Endothelial cell of umbilical vein (primary cell): ENCODE results near the gene LPP. TPM values are rescaled to one million over a fixed set of nuclear protein-coding genes. Genes with fewer than 3 reads are reported as not detected.

Source experiments
- BruUV-seq: library from RNA; stranded (reverse); fragments of 400-500 nt; replicated peaks from 2 replicates; lab custom pipeline; 2021; lab: Mats Ljungman, UMichigan
- CTCF ChIA-PET: fragments of 300-600, 350-600 bp; sonication (Branson Sonifier 250); formaldehyde crosslinking; loops from one replicate; lab custom pipeline; 2021; ENCODE audit warnings: antibody characterized with exemption, inconsistent platforms; lab: Charles Lee
- POLR2A ChIA-PET: fragments of 300-600, 350-600 bp; sonication (Branson Sonifier 250); formaldehyde crosslinking; loops from one replicate; lab custom pipeline; 2021; ENCODE audit warnings: antibody characterized with exemption, inconsistent platforms; lab: Charles Lee
- DNase-seq: peaks from one replicate; pipeline ENCODE4 v3.0.0-alpha.2; 2011; ENCODE audit warnings: low read depth, low spot score
- FAIRE-seq: peaks from 2 replicates; lab custom pipeline; 2011; peaks lifted over from hg19 to GRCh38; lab: Jason Lieb, UNC
- H2AFZ ChIP-seq: 2 replicates; pipeline ENCODE4 v1.6.0; 2012; ENCODE audit warnings: low read depth, low read length, control low read depth, inconsistent platforms
- H3K27ac ChIP-seq: 2 replicates; pipeline ENCODE4 v1.5.1; 2011; ENCODE audit warnings: low read depth, mild to moderate bottlenecking, control low read depth, low read length, moderate library complexity; ENCODE audit not compliant: insufficient read depth
- H3K27me3 ChIP-seq, 2 experiments: 2 replicates each; pipeline versions ENCODE4 v1.6.0 to v1.6.1; 2011; ENCODE audit warnings: low read length in 2 of 2, mixed read lengths in 1 of 2; ENCODE audit not compliant: control insufficient read depth in 2 of 2, insufficient read depth in 2 of 2
- H3K36me3 ChIP-seq, 2 experiments: 2 replicates in 1 of 2; 3 replicates in 1 of 2; pipeline ENCODE4 v1.5.1; 2011; ENCODE audit warnings: low read length in 2 of 2, mild to moderate bottlenecking in 1 of 2, moderate library complexity in 1 of 2; ENCODE audit not compliant: control insufficient read depth in 2 of 2, insufficient read depth in 2 of 2; ENCODE audit errors: extremely low read depth in 1 of 2
- H3K4me1 ChIP-seq: 3 replicates; pipeline ENCODE4 v1.5.1; 2011; ENCODE audit warnings: mild to moderate bottlenecking, low read length; ENCODE audit not compliant: control insufficient read depth, insufficient read depth; ENCODE audit errors: extremely low read depth
- H3K4me2 ChIP-seq: 2 replicates; pipeline ENCODE4 v1.6.1; 2011; ENCODE audit warnings: low read length, control low read depth, mixed read lengths; ENCODE audit not compliant: insufficient read depth
- H3K4me3 ChIP-seq, 3 experiments: fragments of 200-600 bp in 1 of 3; sonication (generic), shearing (Covaris generic) in 1 of 3; replicated peaks in 1 of 3; 2 replicates each; pipeline ENCODE4 v1.5.1; 2011 to 2016; ENCODE audit warnings: control low read depth in 3 of 3, low read length in 3 of 3, mild to moderate bottlenecking in 2 of 3, inconsistent platforms in 1 of 3, low read depth in 1 of 3, moderate library complexity in 1 of 3; ENCODE audit not compliant: insufficient read depth in 1 of 3
- H3K79me2 ChIP-seq: 2 replicates; pipeline ENCODE4 v1.6.0; 2012; ENCODE audit warnings: low read length, inconsistent platforms; ENCODE audit not compliant: control insufficient read depth, insufficient read depth
- H3K9ac ChIP-seq: replicated peaks from 2 replicates; pipeline ENCODE3; 2011; ENCODE audit warnings: low read length, control low read depth; ENCODE audit not compliant: insufficient read depth; ENCODE audit errors: extremely low read depth
- H3K9me1 ChIP-seq: replicated peaks from 3 replicates; pipeline ENCODE4 v1.6.0; 2011; ENCODE audit warnings: mild to moderate bottlenecking, low read length; ENCODE audit not compliant: control insufficient read depth, insufficient read depth; ENCODE audit errors: extremely low read depth
- H3K9me3 ChIP-seq: replicated peaks from 2 replicates; pipeline ENCODE4 v1.5.1; 2012; ENCODE audit warnings: low read length, inconsistent platforms; ENCODE audit not compliant: control insufficient read depth, insufficient read depth
- H4K20me1 ChIP-seq: replicated peaks from 2 replicates; pipeline ENCODE3; 2011; ENCODE audit warnings: mild to moderate bottlenecking, low read length; ENCODE audit not compliant: control insufficient read depth, insufficient read depth; ENCODE audit errors: extremely low read depth
- CTCF ChIP-seq, 2 donors: IDR thresholded peaks; 1 replicate in 1 of 2; 2 replicates in 1 of 2; pipeline ENCODE4 v1.5.1; 2011; ENCODE audit warnings: low read length in 2 of 2, mild to moderate bottlenecking in 2 of 2, moderate library complexity in 2 of 2, control low read depth in 1 of 2, inconsistent platforms in 1 of 2, low read depth in 1 of 2; ENCODE audit not compliant: insufficient read depth in 1 of 2; ENCODE audit errors: extremely low read depth in 1 of 2
- EZH2 ChIP-seq: IDR thresholded peaks from 2 replicates; pipeline ENCODE4 v1.6.1; 2012; ENCODE audit warnings: borderline replicate concordance, low read depth, mild to moderate bottlenecking, moderate library complexity, low read length, inconsistent platforms; ENCODE audit not compliant: severe bottlenecking
- FOS ChIP-seq: IDR thresholded peaks from 2 replicates; pipeline ENCODE4 v1.6.1; 2011; ENCODE audit warnings: mild to moderate bottlenecking, low read length, moderate library complexity, borderline replicate concordance; ENCODE audit not compliant: insufficient read depth
- GATA2 ChIP-seq: IDR thresholded peaks from 2 replicates; pipeline ENCODE4 v1.7.0; 2011; ENCODE audit warnings: low read depth, mild to moderate bottlenecking, moderate library complexity, mixed read lengths, low read length; ENCODE audit not compliant: insufficient read length, insufficient read depth
- JUN ChIP-seq: IDR thresholded peaks from 2 replicates; pipeline ENCODE4 v1.6.1; 2011; ENCODE audit warnings: borderline replicate concordance, low read depth; ENCODE audit not compliant: insufficient read length, insufficient read depth
- MAX ChIP-seq: IDR thresholded peaks from 2 replicates; pipeline ENCODE4 v1.6.1; 2011; ENCODE audit not compliant: insufficient read depth, insufficient read length
- MYC ChIP-seq: IDR thresholded peaks from one replicate; pipeline ENCODE4 v1.6.1; 2011; ENCODE audit warnings: mild to moderate bottlenecking, low read depth, low read length
- POLR2A ChIP-seq: IDR thresholded peaks from 2 replicates; pipeline ENCODE4 v1.6.1; 2012; ENCODE audit warnings: low read depth, mild to moderate bottlenecking, control low read depth, low read length
- POLR2AphosphoS5 ChIP-seq: IDR thresholded peaks from 2 replicates; pipeline ENCODE4 v1.6.1; 2012; ENCODE audit warnings: low read depth, mild to moderate bottlenecking, control low read depth, low read length, moderate library complexity; ENCODE audit not compliant: insufficient read depth
- dilution Hi-C: fragments of 300-500 bp; cut with MboI; formaldehyde crosslinking; loops from one replicate; pipeline ENCODE4 v1.15.0; 2019; ENCODE audit warnings: low sequenced_read_pairs; ENCODE audit not compliant: extremely low pct_ligation_motif_present
- intact Hi-C: fragments of 100-400 bp; cut with micrococcal nuclease; formaldehyde crosslinking; loops from one replicate; pipeline ENCODE4 v1.10.0; 2022
- polyA plus RNA-seq, 4 experiments: library from polyadenylated mRNA; depleted of rRNA in 3 of 4; stranded (reverse) in 3 of 4; unstranded in 1 of 4; fragments of >200 nt; gene quantifications; 2 replicates each; pipeline versions ENCODE4 v1.2.1 to v1.2.3, GENCODE V29; 2011 to 2012; ENCODE audit warnings: missing spikeins in 1 of 4
- total RNA-seq: library from RNA; stranded (reverse); gene quantifications from 2 replicates; pipeline ENCODE4 v1.2.3, GENCODE V29; 2021

LPP gene
- total and polyA plus RNA-seq, 2 donors (not counting 3 experiments of a cell fraction or from before 2014, with no cell fraction given), result 16.9 to 153 TPM

- FAIRE-seq (no peak), DNase-seq (no peak)
- Histone ChIP-seq H3K9ac (no peak overlapping the region), H3K79me2 (peaks cover under 1% of the 10 kb centered on the region), H3K9me3 (no peaks in the 10 kb centered on the region), H3K36me3 (no peaks in the 10 kb centered on the region), H4K20me1 (no peaks in the 10 kb centered on the region), H3K4me3 (no peak overlapping the region), H3K9me1 (peaks cover 6% of the 10 kb centered on the region), H3K27me3 (no peaks in the 10 kb centered on the region), H2AFZ (no peak overlapping the region), H3K4me1 (peaks cover 5% of the 10 kb centered on the region), H3K27ac (no peak overlapping the region), H3K4me2 (no peak overlapping the region)
- ChIA-PET CTCF (interaction anchor here (1.0 to 1.4 kb wide), 2 partner anchors 10 to 19 kb away, joined by 3 to 4 read pairs; no protein-coding TSS in a partner anchor), POLR2A (no interaction called here)
- intact Hi-C loops, result no loop called here
- no TSS peak for BruUV-seq
- dilution Hi-C loops, result no loop called here
- no peak for TF ChIP-seq JUN
- no peak for TF ChIP-seq MYC
- TF ChIP-seq FOS, result no peak
- TF ChIP-seq POLR2AphosphoS5, result no peak
- no peak for TF ChIP-seq POLR2A
- no peak for TF ChIP-seq MAX
- no peak for TF ChIP-seq GATA2
- TF ChIP-seq CTCF (IDR thresholded peaks at IDR 0.05; ENCODE audit: extremely low read depth in 1 of 2, insufficient read depth in 1 of 2, low read depth in 1 of 2, low read length in 2 of 2), result no peak
- no peak for TF ChIP-seq EZH2
Measured at GRCh38 chr3:188303286-188303799, 149.4 kb downstream of the LPP start.
